Measurements from ENCODE around the gene POLR2I.

Gene POLR2I

DNA sequence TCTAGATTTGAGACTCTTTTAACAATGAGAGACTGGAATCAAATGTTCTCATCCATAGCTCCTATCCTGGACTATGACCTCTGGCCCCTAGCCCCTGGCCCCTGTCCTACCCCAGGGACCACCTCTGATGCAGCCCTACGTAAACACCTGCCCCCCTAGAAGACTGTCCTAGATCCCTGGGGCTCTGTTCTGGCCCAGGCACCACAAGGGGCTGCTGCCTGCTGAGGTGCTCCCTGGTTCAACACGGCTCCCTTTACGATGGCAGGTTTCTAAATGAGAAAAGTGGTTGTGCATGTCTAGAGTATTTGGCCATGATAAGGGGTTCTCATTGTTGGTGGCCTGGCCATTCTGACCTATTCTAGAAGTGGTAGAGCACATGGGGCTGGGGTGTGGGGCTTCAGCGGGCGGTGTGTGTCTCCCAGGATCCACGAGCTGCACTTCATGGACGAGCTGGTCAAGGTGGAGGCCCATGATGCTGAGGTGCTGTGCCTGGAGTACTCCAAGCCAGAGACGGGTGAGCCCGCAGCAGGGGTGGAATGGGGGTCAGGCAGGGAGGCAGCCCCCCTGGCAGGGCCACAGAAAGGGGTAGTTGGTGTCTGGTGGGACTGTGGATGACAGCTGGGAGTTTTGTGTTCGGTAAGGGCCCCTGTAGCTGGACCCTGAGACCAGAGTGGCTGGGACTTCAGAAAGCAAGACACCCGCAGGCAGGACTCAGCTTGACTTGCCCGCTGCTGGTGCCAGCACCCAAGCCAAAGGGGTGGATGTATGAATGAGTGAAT is 30.3 kb downstream of the POLR2I start:
- H3K4me3 ChIP-seq (ENCODE audit: low read length) = no peak overlapping the region
- H3K9me3 ChIP-seq (replicated peaks; ENCODE audit: insufficient read depth, low read length) = no peaks in the 10 kb centered on the region
- no peak overlapping the region for H3K4me2 ChIP-seq (ENCODE audit: low read depth, low read length)
- TF ChIP-seq EZH2phosphoT487 (IDR thresholded peaks at IDR 0.05; ENCODE audit: low read length) (no peak), EZH2 (optimal IDR thresholded peaks at IDR 0.05; ENCODE audit: low read depth, low read length) (no peak)
- TF ChIP-seq, protein P1, sequence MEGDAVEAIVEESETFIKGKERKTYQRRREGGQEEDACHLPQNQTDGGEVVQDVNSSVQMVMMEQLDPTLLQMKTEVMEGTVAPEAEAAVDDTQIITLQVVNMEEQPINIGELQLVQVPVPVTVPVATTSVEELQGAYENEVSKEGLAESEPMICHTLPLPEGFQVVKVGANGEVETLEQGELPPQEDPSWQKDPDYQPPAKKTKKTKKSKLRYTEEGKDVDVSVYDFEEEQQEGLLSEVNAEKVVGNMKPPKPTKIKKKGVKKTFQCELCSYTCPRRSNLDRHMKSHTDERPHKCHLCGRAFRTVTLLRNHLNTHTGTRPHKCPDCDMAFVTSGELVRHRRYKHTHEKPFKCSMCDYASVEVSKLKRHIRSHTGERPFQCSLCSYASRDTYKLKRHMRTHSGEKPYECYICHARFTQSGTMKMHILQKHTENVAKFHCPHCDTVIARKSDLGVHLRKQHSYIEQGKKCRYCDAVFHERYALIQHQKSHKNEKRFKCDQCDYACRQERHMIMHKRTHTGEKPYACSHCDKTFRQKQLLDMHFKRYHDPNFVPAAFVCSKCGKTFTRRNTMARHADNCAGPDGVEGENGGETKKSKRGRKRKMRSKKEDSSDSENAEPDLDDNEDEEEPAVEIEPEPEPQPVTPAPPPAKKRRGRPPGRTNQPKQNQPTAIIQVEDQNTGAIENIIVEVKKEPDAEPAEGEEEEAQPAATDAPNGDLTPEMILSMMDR (IDR thresholded peaks at IDR 0.05; ENCODE audit: low read length) = no peak
- no peaks in the 10 kb centered on the region for H4K20me1 ChIP-seq (ENCODE audit: insufficient read depth, low read length)
- H3K9ac ChIP-seq (ENCODE audit: low read length) = no peak overlapping the region
- no peaks in the 10 kb centered on the region for H3F3A ChIP-seq (ENCODE audit: insufficient read depth, low read length)
- H3K9me2 ChIP-seq (replicated peaks; ENCODE audit: insufficient read depth, low read length) = no peaks in the 10 kb centered on the region
- no peak for DNase-seq
- no peaks in the 10 kb centered on the region for H3K27me3 ChIP-seq (replicated peaks; ENCODE audit: insufficient read depth, low read length)
- H3K27ac ChIP-seq (ENCODE audit: low read length) = no peak overlapping the region
- no peak overlapping the region for H2AFZ ChIP-seq (ENCODE audit: low read length)
- no peaks in the 10 kb centered on the region for H3K79me2 ChIP-seq (ENCODE audit: low read length)
- no peaks in the 10 kb centered on the region for H3K4me1 ChIP-seq (ENCODE audit: low read length)
- H3K36me3 ChIP-seq (replicated peaks; ENCODE audit: insufficient read depth, low read length) = peaks cover 7% of the 10 kb centered on the region; the same call in 1 of the 2 replicates

DNA sequence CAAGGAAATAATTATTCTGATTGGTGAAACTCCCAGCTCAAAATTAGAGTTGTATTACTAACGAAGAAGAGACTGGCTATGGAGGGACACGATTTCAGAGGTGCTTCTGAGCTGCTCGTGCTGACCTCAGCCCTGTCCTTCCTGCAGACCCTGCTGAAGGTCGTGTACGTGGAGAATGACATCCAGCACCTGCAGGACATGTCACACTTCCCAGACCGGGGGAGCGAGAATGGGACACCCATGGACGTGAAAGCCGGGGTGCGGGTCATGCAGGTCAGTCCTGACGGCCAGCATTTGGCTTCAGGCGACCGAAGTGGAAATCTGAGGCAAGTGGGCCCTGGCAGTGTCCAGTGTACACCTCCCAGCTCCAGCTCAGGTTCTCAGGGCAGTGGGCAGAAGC is 31.8 kb downstream of the POLR2I start:
- H3K36me3 ChIP-seq (replicated peaks; ENCODE audit: insufficient read depth, low read length) = peaks cover 7% of the 10 kb centered on the region; the same call in 1 of the 2 replicates
- no peak overlapping the region for H3K9ac ChIP-seq (ENCODE audit: low read length)
- H3K79me2 ChIP-seq (ENCODE audit: low read length) = no peaks in the 10 kb centered on the region
- H3F3A ChIP-seq (ENCODE audit: insufficient read depth, low read length) = no peaks in the 10 kb centered on the region
- no peak overlapping the region for H3K4me3 ChIP-seq (ENCODE audit: low read length)
- no peak for DNase-seq
- no peaks in the 10 kb centered on the region for H3K4me1 ChIP-seq (ENCODE audit: low read length)
- H3K27me3 ChIP-seq (replicated peaks; ENCODE audit: insufficient read depth, low read length) = no peaks in the 10 kb centered on the region
- no peaks in the 10 kb centered on the region for H3K9me3 ChIP-seq (replicated peaks; ENCODE audit: insufficient read depth, low read length)
- no peak overlapping the region for H3K27ac ChIP-seq (ENCODE audit: low read length)
- H3K9me2 ChIP-seq (replicated peaks; ENCODE audit: insufficient read depth, low read length) = no peaks in the 10 kb centered on the region
- no peak overlapping the region for H2AFZ ChIP-seq (ENCODE audit: low read length)
- TF ChIP-seq, protein P1 (IDR thresholded peaks at IDR 0.05; ENCODE audit: low read length) = no peak
- TF ChIP-seq EZH2phosphoT487 (IDR thresholded peaks at IDR 0.05; ENCODE audit: low read length) = no peak
- TF ChIP-seq EZH2 (optimal IDR thresholded peaks at IDR 0.05; ENCODE audit: low read depth, low read length) = no peak
- H4K20me1 ChIP-seq (ENCODE audit: insufficient read depth, low read length) = no peaks in the 10 kb centered on the region
- no peak overlapping the region for H3K4me2 ChIP-seq (ENCODE audit: low read depth, low read length)

DNA sequence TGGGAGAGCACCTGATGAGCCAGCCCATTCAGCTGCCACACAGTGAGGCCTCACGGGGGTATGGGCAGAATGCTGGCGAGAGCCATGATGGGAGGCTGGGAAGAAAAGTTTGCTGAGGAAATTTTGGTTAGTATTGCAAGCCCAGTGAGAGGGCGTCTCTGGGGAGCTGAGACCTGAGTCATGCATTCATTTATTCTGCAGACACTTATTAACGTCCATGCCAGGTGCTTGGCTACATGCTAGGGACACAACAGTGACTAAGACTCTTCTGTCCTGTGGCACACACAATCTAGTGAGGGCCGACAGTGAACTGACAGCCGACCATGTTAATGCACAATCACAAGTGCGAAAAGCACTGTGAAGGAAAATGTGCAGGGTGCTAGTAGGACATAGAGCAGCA is 32.8 kb downstream of the POLR2I start:
- no peaks in the 10 kb centered on the region for H4K20me1 ChIP-seq (ENCODE audit: insufficient read depth, low read length)
- no peaks in the 10 kb centered on the region for H3F3A ChIP-seq (ENCODE audit: insufficient read depth, low read length)
- no peak overlapping the region for H3K9ac ChIP-seq (ENCODE audit: low read length)
- H3K9me2 ChIP-seq (replicated peaks; ENCODE audit: insufficient read depth, low read length) = no peaks in the 10 kb centered on the region
- no peaks in the 10 kb centered on the region for H3K4me1 ChIP-seq (ENCODE audit: low read length)
- H3K4me2 ChIP-seq (ENCODE audit: low read depth, low read length) = no peak overlapping the region
- no peak for DNase-seq
- H3K27me3 ChIP-seq (replicated peaks; ENCODE audit: insufficient read depth, low read length) = no peaks in the 10 kb centered on the region
- no peak overlapping the region for H3K4me3 ChIP-seq (ENCODE audit: low read length)
- H2AFZ ChIP-seq (ENCODE audit: low read length) = no peak overlapping the region
- H3K79me2 ChIP-seq (ENCODE audit: low read length) = no peaks in the 10 kb centered on the region
- no peaks in the 10 kb centered on the region for H3K9me3 ChIP-seq (replicated peaks; ENCODE audit: insufficient read depth, low read length)
- TF ChIP-seq, protein P1 (IDR thresholded peaks at IDR 0.05; ENCODE audit: low read length) = no peak
- no peak for TF ChIP-seq EZH2phosphoT487 (IDR thresholded peaks at IDR 0.05; ENCODE audit: low read length)
- no peak for TF ChIP-seq EZH2 (optimal IDR thresholded peaks at IDR 0.05; ENCODE audit: low read depth, low read length)
- no peak overlapping the region for H3K27ac ChIP-seq (ENCODE audit: low read length)
- peaks cover 7% of the 10 kb centered on the region; the same call in 1 of the 2 replicates for H3K36me3 ChIP-seq (replicated peaks; ENCODE audit: insufficient read depth, low read length)
